Spleen (tissue), 7 donors: ENCODE results near the gene TMEM131L.
"Not testable (repeated sequence)": the region's sequence is repeated elsewhere in the genome, so short reads cannot be mapped to it uniquely, and the experiment has no call there.

Experiments used
- POLR2A ChIP-seq, 3 donors: fragments of 450-650 bp; IDR thresholded peaks; one replicate each; pipeline ENCODE4 v1.5.1; 2017; ENCODE audit warnings: antibody characterized with exemption in 3 of 3, mild to moderate bottlenecking in 1 of 3
- POLR2AphosphoS5 ChIP-seq, 3 donors: sonication (generic); formaldehyde crosslinking; IDR thresholded peaks; one replicate each; pipeline ENCODE4 v1.5.1; 2017; ENCODE audit warnings: antibody characterized with exemption in 3 of 3
- TF ChIP-seq, protein P1 (sequence below), 11 experiments: fragments of 200-600 bp in 7 of 11; fragments of 450-650 bp in 4 of 11; sonication (generic) in 4 of 11; IDR thresholded peaks in 8 of 11; conservative IDR thresholded peaks in 3 of 11; 1 replicate in 7 of 11; 2 replicates in 4 of 11; pipeline versions ENCODE4 v1.4.0 to v1.8.0; 2016 to 2021; ENCODE audit warnings: antibody characterized with exemption in 11 of 11, inconsistent platforms in 4 of 11, mild to moderate bottlenecking in 1 of 11
- donor health status: DM: no; HTN: no; CAD: no; lungs with moderate emphysema.
- donor health status: DM: no; HTN: no; CAD: no.
- donor health status: DM: no; HTN: no; CAD: no.

DNA sequence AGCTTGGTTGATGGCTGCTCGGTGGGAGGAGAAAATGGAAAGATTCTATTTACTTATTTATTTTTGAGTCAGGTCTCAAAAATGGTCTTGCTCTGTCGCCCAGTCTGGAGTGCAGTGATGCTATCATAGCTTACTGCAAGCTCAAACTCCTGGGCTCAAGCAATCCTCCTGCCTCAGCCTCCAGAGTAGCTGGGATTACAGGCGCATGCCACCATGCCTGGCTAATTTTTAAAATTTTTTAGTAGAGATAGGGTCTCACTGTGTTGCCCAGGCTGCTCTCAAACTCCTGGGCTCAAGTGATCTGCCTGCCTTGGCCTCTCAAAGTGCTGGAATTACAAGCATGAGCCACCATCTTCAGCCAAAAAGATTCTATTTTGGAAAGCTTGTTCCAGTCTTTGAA is 82.7 kb downstream of the TMEM131L start:
- TF ChIP-seq, protein P1, sequence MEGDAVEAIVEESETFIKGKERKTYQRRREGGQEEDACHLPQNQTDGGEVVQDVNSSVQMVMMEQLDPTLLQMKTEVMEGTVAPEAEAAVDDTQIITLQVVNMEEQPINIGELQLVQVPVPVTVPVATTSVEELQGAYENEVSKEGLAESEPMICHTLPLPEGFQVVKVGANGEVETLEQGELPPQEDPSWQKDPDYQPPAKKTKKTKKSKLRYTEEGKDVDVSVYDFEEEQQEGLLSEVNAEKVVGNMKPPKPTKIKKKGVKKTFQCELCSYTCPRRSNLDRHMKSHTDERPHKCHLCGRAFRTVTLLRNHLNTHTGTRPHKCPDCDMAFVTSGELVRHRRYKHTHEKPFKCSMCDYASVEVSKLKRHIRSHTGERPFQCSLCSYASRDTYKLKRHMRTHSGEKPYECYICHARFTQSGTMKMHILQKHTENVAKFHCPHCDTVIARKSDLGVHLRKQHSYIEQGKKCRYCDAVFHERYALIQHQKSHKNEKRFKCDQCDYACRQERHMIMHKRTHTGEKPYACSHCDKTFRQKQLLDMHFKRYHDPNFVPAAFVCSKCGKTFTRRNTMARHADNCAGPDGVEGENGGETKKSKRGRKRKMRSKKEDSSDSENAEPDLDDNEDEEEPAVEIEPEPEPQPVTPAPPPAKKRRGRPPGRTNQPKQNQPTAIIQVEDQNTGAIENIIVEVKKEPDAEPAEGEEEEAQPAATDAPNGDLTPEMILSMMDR (IDR thresholded peaks at IDR 0.05 in 8 of 11, conservative IDR thresholded peaks at IDR 0.05 in 3 of 11) = not testable (repeated sequence)
- TF ChIP-seq POLR2A, POLR2AphosphoS5 (IDR thresholded peaks at IDR 0.05): not testable (repeated sequence)
